ENCODE measurements around the gene KCNK4.
A peak's percentile ranks its signal among the peaks of the same experiment; 100 is the strongest.

The KCNK4 gene

DNA sequence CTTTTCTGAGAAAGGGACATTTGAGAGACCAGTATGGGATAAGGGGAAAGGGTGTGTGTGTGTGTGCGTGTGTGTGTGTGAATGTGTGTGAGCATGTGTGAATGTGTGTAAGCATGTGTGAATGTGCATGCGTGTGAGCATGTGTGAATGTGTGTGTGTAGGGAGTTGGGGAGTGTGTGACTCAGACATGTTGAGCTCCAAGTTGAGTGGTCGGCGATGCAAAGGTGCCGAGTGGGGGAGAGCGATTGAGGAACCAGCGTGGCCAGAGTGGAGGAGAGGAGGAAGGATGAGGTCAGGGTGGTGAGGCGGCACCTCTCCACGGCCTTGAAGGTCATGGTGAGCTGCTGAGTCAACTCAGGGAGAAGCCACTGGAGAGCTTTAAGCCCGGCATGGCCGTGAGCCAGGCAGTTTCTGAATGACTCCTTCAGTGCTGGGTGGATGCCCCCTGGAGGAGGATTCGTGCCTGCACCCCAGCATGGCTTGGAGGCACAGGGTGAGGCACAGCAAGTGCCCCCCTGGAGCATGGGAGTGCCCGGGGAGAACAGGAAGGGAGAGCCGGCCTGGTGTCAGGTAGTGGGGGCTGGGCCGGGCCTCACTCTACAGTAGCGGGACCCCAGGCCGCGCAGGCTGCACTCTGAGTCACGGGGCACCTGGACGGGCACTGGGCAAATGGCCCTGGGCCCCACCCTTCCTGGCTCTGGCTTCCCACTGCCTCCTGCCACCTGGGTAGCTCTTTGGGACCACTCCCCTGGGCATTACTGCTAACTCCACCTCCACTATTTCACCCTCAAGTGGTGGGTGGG is 40.7 kb downstream of the KCNK4 start:
- peak; percentile 67 to 69 for DNase-seq

DNA sequence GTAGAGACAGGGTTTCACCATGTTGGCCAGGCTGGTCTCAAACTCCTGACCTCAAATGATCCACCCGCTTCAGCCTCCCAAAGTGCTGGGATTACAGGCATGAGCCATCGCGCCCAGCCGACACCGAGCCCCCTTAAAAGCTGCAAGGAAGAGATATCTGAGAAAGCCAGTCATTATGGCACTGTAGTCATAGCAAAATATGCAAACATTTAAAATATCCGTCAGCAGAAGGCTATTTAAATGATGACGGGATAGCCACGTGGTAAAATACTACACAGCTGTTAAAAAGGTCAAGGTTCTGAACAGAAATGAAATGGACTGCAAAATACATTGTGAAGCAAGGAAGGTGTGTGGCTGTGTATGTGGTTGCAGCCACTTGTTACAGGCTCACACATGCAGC is 42.5 kb downstream of the KCNK4 start:
- no peak for DNase-seq

DNA sequence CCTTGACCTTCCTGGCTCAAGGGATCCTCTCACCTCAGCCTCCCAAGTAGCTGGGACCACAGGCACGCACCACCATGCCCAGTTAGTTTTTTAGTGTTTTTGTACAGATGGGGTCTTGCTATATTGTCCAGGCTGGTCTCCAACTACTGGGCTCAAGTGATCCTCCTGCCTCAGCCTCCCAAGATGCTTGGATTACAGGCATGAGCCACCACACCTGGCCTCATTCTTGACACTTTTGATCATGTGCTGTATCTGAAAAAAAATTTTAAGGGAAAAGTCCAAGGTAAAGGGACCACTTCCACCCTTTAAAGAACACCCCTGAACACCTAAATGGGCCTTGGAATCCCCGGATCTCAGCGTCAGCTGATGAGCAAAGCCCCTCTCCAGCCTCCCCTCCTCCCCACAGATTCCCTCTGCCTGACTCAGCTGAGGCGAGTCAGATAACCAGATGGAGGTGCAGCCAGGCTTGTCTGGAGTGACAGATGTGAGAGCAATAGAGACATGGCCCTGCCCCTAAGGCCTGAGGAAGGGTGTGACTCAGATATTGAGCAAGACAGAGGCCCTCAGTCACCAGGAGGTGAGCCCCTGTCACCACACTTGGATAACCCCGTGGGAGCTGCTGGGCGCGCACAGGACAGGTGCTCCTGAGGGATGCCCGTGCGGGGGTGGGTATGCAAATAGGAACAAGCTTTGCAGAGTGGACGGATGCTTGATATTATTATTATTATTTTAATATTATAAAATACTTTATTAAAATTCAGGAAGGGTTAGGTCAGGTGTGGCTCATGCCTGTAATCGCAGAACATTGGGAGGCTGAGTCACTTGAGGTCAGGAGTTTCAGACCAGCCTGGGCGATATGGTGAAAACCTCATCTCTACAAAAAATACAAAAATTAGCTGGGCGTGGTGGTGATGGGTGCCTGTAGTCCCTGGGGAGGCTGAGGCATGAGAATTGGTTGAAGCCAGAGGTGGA is 43.9 kb downstream of the KCNK4 start:
- DNase-seq: peak in 1 of 2 donors; percentile 46

DNA sequence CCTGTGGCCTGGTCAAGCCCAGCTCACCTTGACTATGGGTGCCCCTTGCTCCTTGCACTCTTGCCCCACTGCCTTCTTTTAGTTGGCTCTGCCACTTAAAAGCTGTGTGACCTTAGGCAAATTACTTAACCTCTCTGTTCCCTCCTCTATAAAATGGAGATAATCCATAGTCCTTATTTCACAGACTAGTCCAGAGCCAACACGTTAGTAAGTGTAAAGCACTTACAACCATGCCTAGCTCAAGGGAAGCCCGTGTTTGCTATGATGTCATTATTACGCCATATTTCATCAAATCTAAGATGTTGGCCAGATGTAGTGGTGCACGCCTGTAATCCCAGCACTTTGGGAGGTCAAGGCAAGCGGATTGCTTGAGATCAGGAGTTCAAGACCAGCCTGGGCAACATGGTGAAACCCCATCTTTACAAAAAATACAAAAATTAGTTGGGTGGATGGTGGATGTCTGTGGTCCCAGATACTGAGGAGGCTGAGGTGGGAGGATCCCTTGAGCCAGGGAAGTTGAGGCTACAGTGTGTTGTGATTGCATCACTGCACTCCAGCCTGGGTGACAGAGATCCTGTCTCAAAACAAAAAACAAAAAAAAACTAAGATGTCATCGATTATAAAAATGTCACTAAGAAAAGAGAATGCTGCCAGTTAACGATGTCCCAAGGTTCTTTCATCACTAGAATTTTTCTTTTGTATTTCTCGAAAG is 46.6 kb downstream of the KCNK4 start:
- no peak for DNase-seq

DNA sequence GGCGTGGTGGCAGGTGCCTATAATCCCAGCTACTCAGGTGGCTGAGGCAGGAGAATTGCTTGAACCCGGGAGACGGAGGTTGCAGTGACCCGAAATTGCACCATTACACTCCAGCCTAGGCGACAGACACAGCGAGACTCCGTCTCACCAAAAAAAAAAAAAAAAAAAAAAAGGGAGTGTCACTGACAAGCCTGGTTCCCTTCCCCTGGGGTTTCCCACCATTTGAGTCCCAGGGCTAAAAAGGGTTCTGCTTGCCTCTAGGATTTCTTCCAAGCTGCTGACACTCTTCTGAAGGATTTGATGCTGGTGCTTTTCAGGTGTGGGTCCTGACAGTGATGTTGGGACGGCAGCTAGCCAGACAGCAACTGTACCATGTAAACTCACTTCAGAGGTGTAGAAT is 47.6 kb downstream of the KCNK4 start:
- DNase-seq: no peak

DNA sequence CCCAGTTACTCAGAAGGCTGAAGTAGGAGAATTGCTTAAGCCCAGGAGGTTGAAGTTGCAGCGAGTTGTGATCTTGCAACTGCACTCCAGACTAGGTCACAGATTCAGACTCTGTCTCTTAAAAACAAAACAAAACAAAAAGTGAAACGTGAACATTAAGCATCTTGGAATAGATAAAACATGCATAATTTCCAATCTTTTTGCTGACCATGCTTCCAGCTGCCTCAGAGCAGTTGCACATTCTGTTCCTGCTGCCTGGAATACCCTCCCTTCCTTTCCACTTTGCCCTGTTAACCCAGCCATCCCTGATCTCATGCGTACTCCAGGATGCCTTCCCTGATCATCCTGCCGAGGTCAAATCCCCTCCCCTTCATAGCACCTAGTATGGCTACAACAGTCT is 48.2 kb downstream of the KCNK4 start:
- no peak for DNase-seq

DNA sequence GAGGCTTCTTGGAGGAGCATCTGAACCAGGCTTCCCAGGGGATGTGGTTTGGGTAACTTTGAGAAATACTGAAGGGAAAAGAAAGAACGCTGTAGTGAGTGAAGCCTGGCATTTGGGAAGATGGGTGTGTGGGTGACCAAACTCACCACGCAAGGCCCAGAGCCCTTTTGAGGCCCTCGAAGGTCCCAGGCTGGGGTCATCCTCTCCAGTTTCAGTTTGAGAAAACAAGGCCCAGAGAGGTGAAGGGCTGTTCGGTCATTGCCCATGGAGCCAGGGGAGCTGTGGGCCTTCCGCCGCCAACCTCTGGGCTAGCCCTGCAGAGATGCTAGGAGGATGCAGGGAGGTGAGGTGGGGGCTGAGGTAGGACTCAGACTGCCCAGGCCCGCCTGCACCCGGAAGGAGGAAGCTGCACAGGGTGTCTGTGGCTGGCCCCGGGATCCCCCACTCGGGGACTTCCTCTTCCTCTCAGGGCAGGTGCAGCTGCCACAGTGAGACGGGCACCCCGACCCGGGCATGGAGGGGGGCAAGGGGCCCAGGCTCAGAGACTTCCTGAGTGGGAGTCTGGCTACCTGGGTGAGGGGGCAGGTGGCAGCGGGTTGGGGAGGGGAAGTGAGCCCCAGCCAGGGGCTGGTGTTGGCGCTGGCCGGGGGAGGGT is 48.8 kb downstream of the KCNK4 start, which contains the start of gene CCDC88B:
Gene CCDC88B, plus strand, starts transcription at position 451 of the 655 bp plus-strand sequence. Its CDS starts 63 bp downstream, at position 514.
- peak; percentile 62 to 74 for DNase-seq

DNA sequence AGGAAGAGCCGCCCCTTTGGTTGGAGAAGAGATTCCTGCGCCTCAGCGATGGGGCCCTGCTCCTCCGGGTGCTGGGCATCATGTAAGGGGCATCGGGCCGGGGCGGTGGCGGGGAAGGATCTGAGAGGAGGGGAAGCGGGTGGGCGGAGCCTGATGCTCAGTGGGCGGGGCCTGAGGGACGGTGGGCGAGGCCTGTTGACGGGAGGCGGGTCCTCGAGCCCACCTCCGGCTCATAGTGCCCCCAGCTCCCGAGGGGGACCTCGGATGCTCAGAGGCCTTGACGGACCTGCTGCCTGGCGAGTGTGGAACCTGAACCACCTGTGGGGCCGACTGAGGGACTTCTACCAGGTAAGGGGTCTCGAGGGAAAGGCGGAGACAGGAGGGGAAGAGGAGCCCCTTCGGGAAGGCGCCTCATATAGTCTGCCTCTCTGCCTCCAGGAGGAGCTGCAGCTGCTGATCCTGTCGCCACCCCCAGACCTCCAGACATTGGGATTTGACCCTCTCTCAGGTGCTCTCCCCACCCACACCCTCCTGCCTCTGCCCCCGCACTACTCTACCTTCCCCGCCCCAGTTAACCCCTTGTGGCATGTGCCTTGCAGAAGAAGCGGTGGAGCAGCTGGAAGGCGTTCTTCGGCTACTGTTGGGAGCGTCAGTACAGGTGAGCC is 49.7 kb downstream of the KCNK4 start:
- peak; percentile 77 to 89 for DNase-seq

DNA sequence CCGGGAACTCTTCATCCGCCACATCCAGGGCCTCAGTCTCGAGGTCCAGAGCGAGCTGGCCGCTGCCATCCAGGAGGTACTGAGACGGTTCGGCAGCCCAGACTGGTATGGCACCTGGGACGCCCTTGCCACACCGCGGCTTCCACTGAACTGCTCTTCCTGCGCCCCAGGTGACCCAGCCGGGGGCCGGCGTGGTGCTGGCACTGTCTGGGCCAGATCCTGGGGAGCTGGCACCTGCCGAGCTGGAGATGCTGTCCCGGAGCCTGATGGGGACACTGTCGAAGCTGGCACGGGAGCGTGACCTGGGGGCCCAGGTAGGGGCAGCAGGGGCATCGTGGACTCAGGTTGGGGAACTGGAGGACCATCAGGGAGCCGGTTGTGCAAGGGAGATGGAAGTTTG is 50.3 kb downstream of the KCNK4 start:
- no peak for DNase-seq

DNA sequence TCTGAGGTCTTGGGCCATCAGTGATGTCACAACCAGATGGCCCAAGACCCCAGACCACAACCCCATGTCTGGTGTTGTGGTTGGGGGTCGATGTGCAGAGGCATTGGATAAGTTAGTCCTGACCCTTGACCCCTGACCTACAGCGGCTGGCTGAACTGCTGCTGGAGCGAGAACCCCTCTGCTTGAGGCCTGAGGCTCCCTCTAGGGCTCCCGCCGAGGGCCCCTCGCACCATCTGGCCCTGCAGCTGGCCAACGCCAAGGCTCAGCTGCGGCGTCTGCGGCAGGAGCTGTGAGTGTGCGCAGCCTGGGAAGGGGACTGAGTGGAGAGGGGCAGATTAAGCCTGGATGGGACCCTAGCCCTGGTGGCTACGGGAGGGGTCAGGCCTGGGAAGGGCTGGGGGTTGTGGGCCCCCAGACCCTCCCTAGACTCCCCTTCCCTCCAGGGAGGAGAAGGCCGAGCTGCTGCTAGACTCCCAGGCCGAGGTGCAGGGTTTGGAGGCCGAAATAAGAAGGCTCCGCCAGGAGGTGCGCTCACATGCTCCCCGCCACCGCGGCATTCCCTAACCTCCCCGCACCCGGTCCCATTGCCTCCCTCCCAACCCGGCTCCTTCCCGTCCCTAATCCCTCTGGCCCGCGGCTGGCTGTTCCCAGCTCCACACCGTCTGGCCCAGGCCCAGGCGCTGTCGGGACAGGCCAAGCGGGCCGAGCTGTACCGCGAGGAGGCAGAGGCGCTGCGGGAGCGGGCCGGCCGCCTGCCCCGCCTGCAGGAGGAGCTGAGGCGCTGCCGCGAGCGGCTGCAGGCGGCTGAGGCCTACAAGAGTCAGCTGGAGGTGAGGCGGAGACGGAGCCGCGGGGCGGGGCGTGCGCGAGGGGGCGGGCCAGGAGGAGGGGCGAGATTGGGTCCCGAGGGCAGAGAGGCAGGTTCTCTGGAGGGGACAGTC is 51.0 kb downstream of the KCNK4 start:
- DNase-seq: peak; percentile 93 to 95

DNA sequence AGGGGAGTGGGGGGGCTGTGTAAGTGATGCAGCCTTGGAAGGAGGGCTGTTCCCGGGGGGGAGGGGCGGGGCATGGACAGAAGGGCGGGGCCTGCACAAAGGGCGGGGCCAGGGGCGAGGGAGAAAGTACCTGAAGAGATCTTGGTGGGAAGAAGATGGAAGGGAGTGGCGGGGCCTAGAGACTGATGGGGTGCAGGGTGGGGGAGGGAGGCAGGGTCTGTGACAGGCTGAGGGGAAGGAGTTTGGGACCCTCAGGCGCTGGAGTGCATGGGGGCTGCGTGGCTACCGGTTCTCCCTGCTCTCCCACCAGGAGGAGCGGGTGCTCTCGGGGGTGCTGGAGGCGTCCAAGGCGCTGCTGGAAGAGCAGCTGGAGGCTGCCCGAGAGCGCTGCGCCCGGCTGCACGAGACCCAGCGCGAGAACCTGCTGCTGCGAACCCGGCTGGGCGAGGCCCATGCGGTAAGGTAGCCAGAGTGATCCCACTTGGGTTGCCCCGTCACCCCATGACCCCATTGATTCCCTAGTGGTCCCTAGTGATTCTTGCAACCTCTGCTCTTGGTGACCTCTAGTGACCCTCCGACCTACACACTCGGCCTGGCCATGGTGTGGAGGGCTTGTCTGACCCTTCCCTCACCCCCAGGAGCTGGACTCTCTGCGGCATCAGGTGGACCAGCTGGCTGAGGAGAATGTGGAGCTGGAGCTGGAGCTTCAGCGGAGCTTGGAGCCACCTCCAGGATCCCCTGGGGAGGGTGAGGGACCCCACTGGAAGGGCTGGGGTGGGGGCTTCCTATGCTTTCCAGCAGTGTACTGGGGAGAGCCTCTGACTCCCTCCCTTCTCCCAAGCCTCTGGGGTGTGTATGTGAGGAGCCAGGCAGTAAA is 52.0 kb downstream of the KCNK4 start:
- no peak for DNase-seq

DNA sequence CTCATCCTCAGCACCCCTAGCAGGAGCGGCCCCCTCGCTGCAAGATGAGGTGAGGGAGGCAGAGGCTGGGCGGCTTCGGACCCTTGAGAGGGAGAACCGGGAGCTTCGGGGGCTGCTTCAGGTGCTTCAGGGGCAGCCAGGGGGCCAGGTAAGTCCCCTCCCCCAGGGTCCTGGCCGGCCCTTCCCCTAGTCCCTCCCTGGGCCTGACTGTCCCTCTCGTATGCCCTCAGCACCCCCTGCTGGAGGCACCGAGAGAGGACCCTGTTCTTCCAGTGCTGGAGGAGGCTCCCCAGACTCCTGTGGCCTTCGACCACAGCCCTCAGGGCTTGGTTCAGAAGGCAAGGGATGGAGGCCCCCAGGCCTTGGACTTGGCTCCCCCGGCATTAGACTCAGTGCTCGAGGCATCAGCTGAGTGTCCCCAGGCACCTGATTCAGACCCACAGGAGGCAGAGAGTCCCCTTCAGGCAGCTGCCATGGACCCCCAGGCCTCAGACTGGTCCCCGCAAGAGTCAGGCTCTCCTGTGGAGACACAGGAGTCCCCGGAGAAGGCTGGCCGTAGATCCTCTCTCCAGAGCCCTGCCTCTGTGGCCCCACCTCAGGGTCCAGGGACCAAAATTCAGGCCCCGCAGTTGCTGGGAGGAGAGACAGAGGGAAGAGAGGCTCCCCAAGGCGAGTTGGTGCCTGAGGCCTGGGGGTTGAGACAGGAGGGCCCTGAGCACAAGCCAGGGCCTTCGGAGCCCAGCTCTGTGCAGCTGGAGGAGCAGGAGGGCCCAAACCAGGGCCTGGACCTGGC is 52.9 kb downstream of the KCNK4 start:
- no peak for DNase-seq

DNA sequence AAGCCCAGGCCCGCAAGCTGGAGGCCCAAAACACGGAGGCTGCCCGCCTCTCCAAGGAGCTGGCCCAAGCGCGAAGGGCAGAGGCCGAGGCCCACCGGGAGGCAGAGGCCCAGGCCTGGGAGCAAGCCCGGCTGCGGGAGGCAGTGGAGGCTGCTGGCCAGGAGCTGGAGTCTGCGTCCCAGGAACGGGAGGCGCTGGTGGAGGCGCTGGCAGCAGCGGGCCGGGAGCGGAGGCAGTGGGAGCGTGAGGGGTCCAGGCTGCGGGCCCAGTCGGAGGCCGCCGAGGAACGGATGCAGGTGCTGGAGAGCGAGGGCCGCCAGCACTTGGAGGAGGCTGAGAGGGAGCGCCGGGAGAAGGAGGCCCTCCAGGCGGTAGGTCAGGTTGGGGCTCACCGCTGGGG is 53.7 kb downstream of the KCNK4 start:
- no peak for DNase-seq

DNA sequence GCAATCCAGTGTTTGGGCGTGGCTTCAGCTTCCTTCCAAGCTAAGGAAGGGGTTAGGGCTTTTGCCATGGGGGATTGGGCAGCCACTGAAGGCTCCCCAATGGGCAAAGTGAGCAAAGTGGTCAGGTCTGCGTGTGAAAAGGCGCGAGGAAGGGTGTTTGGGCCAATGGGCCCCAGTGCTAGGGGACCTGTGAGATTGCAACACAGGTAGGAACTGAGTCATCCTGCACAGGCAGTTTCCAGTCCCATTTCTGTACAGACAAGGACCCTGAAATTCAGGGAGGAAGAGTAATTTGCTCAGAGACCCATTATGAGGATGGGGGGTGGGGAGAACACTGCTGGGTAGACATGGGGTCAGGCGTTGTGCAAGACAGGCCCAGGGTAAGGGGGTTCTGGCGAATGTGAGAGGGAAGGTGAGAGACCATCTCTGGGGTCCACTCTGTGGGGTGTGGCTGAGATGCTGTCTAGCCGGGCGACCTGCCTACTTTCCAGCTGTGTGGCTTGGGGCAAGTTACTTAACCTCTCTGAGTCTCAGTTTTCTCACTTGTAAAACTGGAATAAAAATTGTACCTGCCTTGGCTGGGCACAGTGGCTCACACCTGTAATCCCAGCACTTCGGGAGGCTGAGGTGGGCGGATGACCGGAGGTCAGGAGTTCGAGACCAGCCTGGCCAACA is 56.2 kb downstream of the KCNK4 start:
- no peak for DNase-seq

DNA sequence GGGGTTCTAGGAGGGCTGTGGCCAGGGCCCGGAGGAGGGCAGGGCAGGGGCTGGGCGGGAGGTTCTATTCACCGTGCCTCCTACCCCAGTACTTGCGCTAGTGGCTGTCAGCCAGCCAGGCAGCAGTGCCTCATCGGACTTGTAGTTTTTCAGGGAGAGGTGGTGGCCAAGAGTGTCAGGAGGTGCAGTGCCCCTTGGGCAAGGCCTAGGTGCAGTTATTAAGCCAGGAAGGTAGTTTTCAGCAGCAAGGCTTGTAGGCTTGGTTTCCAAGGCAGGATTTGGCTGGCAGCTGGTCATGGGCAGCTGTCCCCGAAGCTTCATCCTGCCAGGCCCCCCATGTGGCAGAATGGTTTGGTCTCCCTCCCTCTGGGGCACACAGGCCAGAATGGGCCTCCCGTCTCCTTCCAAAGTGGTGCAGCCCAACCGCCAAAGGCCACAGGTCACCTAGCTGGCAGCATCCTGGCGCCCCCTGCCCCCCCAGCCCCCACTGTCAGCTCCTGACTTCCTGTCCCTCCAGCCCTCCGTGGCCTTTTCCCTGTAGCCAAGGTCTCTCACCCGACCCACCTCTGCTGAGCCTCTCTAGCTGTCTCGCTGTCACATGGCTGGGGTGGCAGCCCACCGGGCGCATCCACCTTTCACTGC is 57.4 kb downstream of the KCNK4 start:
- DNase-seq: no peak

DNA sequence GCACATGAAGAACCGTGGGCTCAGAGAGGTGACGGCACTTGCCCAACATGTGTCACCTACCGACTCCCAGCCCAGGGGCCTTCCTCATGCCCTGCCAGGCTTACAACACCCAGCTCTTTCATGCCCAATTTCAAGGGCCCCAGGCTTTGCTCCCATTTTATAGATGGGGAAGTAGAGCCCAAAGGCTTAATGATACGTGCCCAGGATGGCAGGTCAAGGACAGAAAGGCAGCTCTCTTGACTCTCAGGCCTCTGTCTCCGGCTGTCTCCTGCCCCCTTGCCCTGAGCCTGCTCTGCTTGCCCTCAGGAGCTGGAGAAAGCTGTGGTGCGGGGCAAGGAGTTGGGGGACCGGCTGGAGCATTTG is 57.9 kb downstream of the KCNK4 start:
- no peak for DNase-seq

DNA sequence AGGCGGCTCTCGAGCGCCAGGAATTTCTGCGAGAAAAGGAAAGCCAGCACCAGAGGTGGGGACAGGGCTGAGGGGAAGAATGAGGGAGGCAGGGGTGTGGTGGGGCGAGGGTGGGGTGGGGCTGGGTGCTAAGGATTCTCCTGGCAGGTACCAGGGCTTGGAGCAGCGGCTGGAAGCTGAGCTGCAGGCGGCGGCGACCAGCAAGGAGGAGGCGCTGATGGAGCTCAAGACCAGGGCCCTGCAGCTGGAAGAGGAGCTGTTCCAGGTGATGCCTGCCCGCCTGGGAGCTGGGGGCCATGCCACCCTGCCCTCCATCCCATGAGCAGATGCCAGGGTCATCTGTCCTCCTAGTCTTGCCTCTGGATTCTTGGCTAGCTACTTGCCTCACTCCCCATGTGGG is 58.3 kb downstream of the KCNK4 start:
- no peak for DNase-seq
